ENCODE data around the gene GLOD5.

The GLOD5 gene

GRCh38 chrX:48761674-48762471 lies at the start of gene GLOD5:
GLOD5 (plus strand) TSS chrX:48761747; CDS start chrX:48761791, 44 bp downstream.
- no peaks in the 10 kb centered on the region for H3K9me3 ChIP-seq (ENCODE audit: insufficient read depth, low read length)
- no peak within 1 kb of the TSS for H3K9ac ChIP-seq (ENCODE audit: low read length)
- no peaks in the 10 kb centered on the region for H4K20me1 ChIP-seq (ENCODE audit: insufficient read depth, low read length)
- no peak within 1 kb of the TSS for H3K27ac ChIP-seq (ENCODE audit: low read length)
- no peak within 1 kb of the TSS for H3K4me2 ChIP-seq (ENCODE audit: low read length)
- no peaks in the 10 kb centered on the region for H3K4me1 ChIP-seq (ENCODE audit: low read length)
- TF ChIP-seq CTCF (IDR thresholded peaks at IDR 0.05; ENCODE audit: low read depth, low read length) (peak; percentile 31), EZH2phosphoT487 (IDR thresholded peaks at IDR 0.05; ENCODE audit: low read depth) (no peak)
- H2AFZ ChIP-seq (ENCODE audit: low read depth, low read length): peak within 1 kb of the TSS; percentile 70; the same call in 1 of the 2 replicates
- H3K79me2 ChIP-seq (ENCODE audit: low read length): no peaks in the 10 kb centered on the region
- H3K4me3 ChIP-seq (ENCODE audit: low read length): no peak within 1 kb of the TSS
- H3K36me3 ChIP-seq (replicated peaks; ENCODE audit: low read depth, low read length): no peaks in the 10 kb centered on the region
- H3K27me3 ChIP-seq (ENCODE audit: low read depth, low read length): no peaks in the 10 kb centered on the region

- H3K79me2 ChIP-seq (ENCODE audit: low read length): no peaks in the 10 kb centered on the region
- H3K4me1 ChIP-seq (ENCODE audit: low read length): no peaks in the 10 kb centered on the region
- H3K27ac ChIP-seq (ENCODE audit: low read length): no peak overlapping the region
- no peaks in the 10 kb centered on the region for H3K27me3 ChIP-seq (ENCODE audit: low read depth, low read length)
- H2AFZ ChIP-seq (ENCODE audit: low read depth, low read length): no peak overlapping the region
- TF ChIP-seq CTCF (IDR thresholded peaks at IDR 0.05; ENCODE audit: low read depth, low read length) (no peak), EZH2phosphoT487 (IDR thresholded peaks at IDR 0.05; ENCODE audit: low read depth) (no peak)
- no peak overlapping the region for H3K4me2 ChIP-seq (ENCODE audit: low read length)
- no peaks in the 10 kb centered on the region for H3K9me3 ChIP-seq (ENCODE audit: insufficient read depth, low read length)
- H3K36me3 ChIP-seq (replicated peaks; ENCODE audit: low read depth, low read length): peaks cover 9% of the 10 kb centered on the region
- H3K9ac ChIP-seq (ENCODE audit: low read length): no peak overlapping the region
- H4K20me1 ChIP-seq (ENCODE audit: insufficient read depth, low read length): no peaks in the 10 kb centered on the region
- no peak overlapping the region for H3K4me3 ChIP-seq (ENCODE audit: low read length)
Observed at GRCh38 chrX:48711929-48712505, 49.5 kb upstream of the GLOD5 start.

GRCh38 chrX:48713847-48714246 lies 47.7 kb upstream of the GLOD5 start:
- H3K9me3 ChIP-seq (ENCODE audit: insufficient read depth, low read length): no peaks in the 10 kb centered on the region
- H3K9ac ChIP-seq (ENCODE audit: low read length): no peak overlapping the region
- no peak for TF ChIP-seq CTCF (IDR thresholded peaks at IDR 0.05; ENCODE audit: low read depth, low read length)
- no peak for TF ChIP-seq EZH2phosphoT487 (IDR thresholded peaks at IDR 0.05; ENCODE audit: low read depth)
- H3K79me2 ChIP-seq (ENCODE audit: low read length): no peaks in the 10 kb centered on the region
- no peak overlapping the region for H3K4me2 ChIP-seq (ENCODE audit: low read length)
- peaks cover 4% of the 10 kb centered on the region for H3K36me3 ChIP-seq (replicated peaks; ENCODE audit: low read depth, low read length)
- no peak overlapping the region for H3K27ac ChIP-seq (ENCODE audit: low read length)
- no peaks in the 10 kb centered on the region for H4K20me1 ChIP-seq (ENCODE audit: insufficient read depth, low read length)
- H3K27me3 ChIP-seq (ENCODE audit: low read depth, low read length): no peaks in the 10 kb centered on the region
- H3K4me1 ChIP-seq (ENCODE audit: low read length): no peaks in the 10 kb centered on the region
- H2AFZ ChIP-seq (ENCODE audit: low read depth, low read length): no peak overlapping the region
- H3K4me3 ChIP-seq (ENCODE audit: low read length): no peak overlapping the region

- Histone ChIP-seq H3K27ac (ENCODE audit: low read length) (no peak overlapping the region), H3K27me3 (ENCODE audit: low read depth, low read length) (no peaks in the 10 kb centered on the region), H2AFZ (ENCODE audit: low read depth, low read length) (no peak overlapping the region), H4K20me1 (ENCODE audit: insufficient read depth, low read length) (no peaks in the 10 kb centered on the region), H3K79me2 (ENCODE audit: low read length) (no peaks in the 10 kb centered on the region), H3K4me1 (ENCODE audit: low read length) (no peaks in the 10 kb centered on the region), H3K9ac (ENCODE audit: low read length) (no peak overlapping the region), H3K9me3 (ENCODE audit: insufficient read depth, low read length) (no peaks in the 10 kb centered on the region), H3K4me3 (ENCODE audit: low read length) (no peak overlapping the region), H3K36me3 (replicated peaks; ENCODE audit: low read depth, low read length) (peaks cover 2% of the 10 kb centered on the region), H3K4me2 (ENCODE audit: low read length) (no peak overlapping the region)
- TF ChIP-seq CTCF (IDR thresholded peaks at IDR 0.05; ENCODE audit: low read depth, low read length): no peak
- no peak for TF ChIP-seq EZH2phosphoT487 (IDR thresholded peaks at IDR 0.05; ENCODE audit: low read depth)
Observed at GRCh38 chrX:48714573-48714972, 47.0 kb upstream of the GLOD5 start.

Measured in OCI-LY3 (cell line).